ENCODE measurements around the gene KLF2.
"Not testable (repeated sequence)": the region's sequence is repeated elsewhere in the genome, so short reads cannot be mapped to it uniquely, and the experiment has no call there.

The KLF2 gene

GRCh38 chr19:16324384-16325160 lies at the start of gene KLF2:
KLF2 (plus strand) TSS chr19:16324826; CDS start chr19:16324924, 98 bp downstream.
- DNase-seq (ENCODE audit: low read depth in 2 of 2) = peak; percentile 60 to 65

DNA sequence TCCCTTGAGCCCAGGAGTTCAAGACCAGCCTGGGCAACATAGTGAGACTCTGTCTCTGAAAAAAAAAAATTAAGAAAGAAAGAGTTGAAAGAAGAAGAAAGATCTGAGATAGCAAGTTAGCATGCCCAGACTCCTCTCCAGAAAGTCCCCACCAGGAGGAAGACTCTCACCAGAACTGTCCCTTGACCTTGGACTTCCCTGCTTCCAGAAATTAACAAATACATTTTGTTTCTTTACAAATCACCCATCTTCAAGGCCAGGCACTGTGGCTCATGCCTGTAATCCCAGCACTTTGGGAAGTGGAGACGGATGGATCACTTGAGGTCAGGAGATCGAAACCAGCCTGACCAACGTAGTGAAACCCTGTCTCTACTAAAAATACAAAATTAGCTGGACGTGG lies 44.3 kb upstream of the KLF2 start:
- DNase-seq (ENCODE audit: low read depth in 2 of 2) = no peak

- no peak for DNase-seq (ENCODE audit: low read depth in 2 of 2)
Measured at GRCh38 chr19:16281743-16282142, 42.9 kb upstream of the KLF2 start.

DNA sequence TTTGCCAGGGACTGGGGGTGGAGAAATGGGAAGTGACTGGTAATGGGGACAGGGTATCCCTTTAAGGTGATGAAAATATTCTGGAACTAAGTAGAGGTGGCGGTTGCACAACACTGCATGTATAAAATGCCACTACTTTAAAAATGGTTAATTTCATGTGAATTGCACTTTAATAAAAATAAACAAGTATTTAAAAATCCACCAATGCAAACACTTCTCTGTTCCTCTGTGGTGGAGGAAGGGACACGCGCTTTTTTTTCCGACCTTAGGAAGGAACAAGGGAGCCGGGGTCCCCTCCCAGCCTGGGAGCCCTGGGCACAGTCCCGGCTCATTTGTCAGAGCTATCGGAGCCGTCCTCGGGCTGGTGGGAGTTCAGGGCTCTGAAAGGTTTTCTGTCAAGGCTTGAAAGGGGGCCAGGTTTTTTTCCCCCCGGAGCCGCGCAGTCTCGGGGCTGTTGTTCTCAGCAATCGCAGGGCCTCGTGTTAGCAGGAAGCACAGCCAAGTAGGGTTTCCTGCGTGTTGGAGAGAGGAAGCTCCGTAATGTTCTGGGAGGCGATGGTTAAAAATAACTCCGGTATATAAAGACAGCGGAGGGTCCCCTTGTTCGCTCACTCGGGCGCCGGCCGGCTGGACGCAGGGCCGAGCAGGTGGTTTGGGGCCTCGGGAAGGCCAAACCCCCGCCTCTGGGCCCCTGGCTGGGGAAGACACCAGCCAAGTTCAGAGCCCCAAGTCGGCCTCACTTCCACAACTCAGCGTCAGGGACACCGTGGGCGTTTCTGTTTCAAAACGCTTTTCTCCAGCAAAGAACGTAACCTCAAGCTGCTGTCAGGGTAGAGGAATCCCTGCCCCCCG lies 41.2 kb upstream of the KLF2 start:
- peak; percentile 44 to 72 for DNase-seq (ENCODE audit: low read depth in 2 of 2)

DNA sequence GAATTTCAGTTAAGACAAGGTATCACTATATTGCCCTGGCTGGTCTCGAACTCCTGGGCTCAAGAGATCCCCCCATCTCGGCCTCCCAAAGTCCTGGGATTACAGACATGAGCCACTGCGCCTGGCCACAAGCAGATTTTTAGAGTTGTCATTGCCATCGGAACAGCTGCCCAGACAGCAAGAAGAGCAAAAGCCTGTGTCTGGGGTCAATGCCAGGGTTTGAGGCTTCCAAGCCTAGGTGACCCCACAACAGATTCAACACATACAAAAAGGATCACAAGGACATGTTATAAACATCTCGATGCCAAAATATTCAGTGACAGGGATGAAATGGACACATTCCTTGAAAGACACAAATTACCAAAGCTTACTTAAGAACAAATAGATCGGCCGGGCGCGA lies 40.1 kb upstream of the KLF2 start:
- DNase-seq (ENCODE audit: low read depth in 2 of 2) = no peak

- not testable (repeated sequence) for DNase-seq (ENCODE audit: low read depth in 2 of 2)
Measured at GRCh38 chr19:16285079-16285478, 39.5 kb upstream of the KLF2 start.

DNA sequence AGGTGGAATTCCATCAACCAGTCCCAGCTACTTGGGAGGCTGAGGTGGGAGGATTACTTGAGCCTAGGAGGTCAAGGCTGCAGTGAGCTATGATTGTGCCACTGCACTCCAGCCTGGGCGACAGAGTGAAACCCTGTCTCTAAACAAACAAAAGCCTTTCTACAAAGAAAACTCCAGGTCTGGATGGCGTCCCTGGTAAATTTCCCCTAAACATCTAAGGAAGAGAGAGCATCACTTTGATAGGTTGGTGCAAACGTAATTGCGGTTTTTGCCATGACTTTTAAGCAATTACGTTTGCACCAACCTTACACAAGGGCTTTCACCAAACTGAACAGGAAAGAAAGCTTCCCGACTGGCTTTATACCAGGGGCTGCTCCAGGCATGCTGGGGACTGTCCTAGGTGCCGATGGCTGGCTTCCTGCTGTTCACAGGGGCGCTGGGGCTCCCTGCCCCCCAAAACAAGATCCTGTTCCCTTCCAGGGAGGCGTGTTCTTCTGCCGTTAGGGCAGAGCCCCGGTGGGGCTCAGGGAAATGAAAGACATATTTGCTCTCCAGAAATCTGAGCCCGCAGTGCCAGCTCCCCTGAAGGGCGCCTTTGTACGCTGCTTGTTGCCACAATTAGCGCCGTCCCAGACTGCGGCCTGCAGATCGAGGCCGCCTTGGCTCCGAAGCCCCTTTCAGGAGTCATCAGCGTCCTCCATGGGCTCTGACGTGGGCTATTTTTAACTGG lies 38.7 kb upstream of the KLF2 start:
- DNase-seq (ENCODE audit: low read depth in 2 of 2) = no peak

DNA sequence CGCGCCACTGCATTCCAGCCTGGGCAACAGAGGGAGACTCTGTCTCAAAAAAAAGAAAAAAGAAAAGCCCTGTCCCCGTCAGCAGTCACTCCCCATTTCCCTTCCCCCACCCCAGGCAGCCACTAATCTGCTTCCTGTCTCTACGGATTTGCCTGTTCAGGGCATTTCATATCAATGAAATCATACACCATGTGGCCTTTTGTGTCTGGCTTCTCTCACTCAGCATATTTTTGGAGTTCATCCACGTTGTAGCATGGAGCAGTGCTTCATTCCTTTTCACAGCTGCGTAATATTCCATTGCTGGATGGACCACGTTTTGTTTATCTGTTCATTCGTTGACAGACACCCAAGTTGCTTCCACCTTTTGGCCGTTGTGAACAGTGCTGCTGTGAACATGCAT lies 36.1 kb upstream of the KLF2 start:
- DNase-seq (ENCODE audit: low read depth in 2 of 2) = no peak

DNA sequence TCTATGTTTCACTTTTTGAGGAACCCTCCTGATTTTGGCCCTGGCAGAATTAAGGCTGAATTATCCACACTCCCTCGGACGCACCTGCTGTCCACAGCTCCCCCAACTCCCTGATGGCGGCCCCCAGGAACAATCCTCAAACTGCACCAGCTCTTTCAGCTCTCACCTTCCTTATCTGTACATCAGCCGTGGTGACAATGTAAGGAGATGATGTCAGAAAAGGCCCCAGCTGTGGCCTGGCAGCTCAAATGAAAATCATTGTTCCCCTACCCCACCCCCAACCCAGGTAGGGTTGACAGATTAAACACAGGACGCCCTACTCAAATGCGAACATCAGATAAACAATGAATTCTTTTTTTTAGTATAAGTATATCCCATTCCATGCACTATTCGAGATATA lies 35.0 kb upstream of the KLF2 start:
- no peak for DNase-seq (ENCODE audit: low read depth in 2 of 2)

DNA sequence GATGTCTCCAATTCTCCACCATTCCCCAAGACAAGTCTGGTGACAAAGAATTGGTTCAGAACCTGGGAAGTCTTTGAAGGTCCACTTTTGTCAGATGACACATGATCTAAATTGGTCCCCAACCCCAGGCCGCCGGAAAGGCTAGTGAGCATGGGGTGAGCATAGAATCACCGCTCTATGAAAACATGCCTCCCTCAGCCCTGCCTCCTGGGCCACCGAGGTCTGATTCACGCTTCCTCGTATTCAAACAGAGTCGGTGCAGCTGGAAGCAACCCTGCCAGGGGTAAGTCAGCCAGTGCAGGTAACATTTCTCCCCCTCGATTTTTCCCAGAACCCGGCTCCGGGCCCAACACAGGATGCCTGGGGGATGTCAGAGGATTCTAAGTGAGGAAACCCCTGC lies 33.9 kb upstream of the KLF2 start:
- DNase-seq (ENCODE audit: low read depth in 2 of 2) = no peak

DNA sequence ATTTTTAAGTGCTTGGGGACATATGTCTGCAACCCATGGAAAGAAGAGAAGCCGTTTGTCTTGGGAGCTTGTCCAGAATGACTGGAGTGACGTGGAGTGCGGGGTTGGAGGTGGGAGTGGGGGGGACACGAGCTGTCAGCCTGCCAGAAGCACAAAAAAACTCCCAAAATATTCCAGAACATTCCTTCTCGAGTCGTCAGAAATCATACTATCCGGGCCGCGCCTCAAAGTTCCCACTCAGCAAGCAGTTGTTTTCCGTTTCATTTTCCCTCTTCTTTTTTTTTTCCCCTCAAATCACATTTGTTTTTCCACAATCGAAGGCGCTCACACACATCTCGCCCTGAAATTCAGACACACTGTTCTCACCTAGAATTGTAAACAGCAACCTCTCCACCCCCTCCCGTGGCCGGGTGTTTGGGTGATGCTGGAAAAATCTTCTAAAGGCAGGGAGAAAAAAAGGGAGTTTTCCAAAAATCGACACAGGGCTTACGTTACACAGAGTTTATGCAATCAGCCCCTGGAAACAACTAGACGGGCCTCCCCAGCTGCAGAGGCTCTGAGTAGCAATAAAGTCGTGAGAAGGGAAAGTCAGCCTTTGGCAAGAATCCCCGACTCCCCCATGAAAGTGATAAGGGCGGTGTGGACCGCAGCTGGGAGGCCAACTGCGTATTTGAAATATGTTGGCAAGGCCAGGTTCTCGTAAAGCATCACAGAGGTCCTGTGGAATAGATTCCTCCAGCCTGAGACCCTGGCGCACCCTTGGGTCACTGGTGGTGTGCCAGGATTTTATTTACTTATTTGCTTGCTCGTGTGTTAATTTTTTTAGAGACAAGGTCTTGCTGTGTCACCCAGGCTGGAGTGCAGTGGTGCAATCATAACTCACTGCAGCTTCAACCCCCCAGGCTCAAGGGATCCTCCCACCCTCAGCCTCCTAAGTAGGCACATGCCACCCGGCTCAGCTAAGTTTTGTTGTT lies 31.2 kb upstream of the KLF2 start:
- no peak for DNase-seq (ENCODE audit: low read depth in 2 of 2)

DNA sequence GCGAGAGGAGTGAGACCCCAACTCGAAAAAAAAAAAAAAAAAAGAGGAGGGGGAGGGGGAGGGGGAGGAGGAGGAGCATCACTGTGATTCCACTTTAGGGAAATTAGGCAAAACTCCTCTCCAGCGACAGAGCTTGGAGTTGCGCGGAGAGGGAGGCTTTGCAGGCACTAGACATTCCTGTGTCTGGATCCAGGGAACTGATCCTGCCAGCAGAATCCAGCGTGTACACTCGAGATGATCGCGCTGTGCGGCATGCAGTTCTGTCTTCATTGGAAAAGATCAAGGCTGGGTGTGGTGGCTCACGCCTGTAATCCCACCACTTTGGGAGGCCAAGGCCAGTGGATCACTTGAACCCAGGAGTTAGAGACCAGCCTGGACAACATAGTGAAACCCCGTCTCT lies 29.6 kb upstream of the KLF2 start:
- DNase-seq (ENCODE audit: low read depth in 2 of 2) = no peak

GRCh38 chr19:16296713-16297112 lies 27.9 kb upstream of the KLF2 start:
- DNase-seq (ENCODE audit: low read depth in 2 of 2) = no peak

GRCh38 chr19:16297575-16298178 lies 26.9 kb upstream of the KLF2 start:
- DNase-seq (ENCODE audit: low read depth in 2 of 2) = no peak

GRCh38 chr19:16298334-16298733 lies 26.3 kb upstream of the KLF2 start:
- no peak for DNase-seq (ENCODE audit: low read depth in 2 of 2)

- DNase-seq (ENCODE audit: low read depth in 2 of 2) = no peak
Measured at GRCh38 chr19:16301999-16302694, 22.5 kb upstream of the KLF2 start.

GRCh38 chr19:16303755-16304154 lies 20.9 kb upstream of the KLF2 start:
- DNase-seq (ENCODE audit: low read depth in 2 of 2) = no peak

- DNase-seq (ENCODE audit: low read depth in 2 of 2) = not testable (repeated sequence)
Measured at GRCh38 chr19:16304511-16304910, 20.1 kb upstream of the KLF2 start.

GRCh38 chr19:16305060-16305459 lies 19.6 kb upstream of the KLF2 start:
- not testable (repeated sequence) for DNase-seq (ENCODE audit: low read depth in 2 of 2)

Measured in activated CD4-positive, alpha-beta T cell treated with anti-CD3 and anti-CD28 coated beads for 24 hours (primary cell).